BJ (cell line): Measurements from ENCODE around the gene ZMAT1. TPM values are rescaled to one million over a fixed set of nuclear protein-coding genes. Genes with fewer than 3 reads are reported as not detected.

ENCODE experiments used
- CTCF ChIA-PET: fragments of 350-600 bp; formaldehyde crosslinking; extraction: SDS; loops from one replicate; lab custom pipeline; 2021; ENCODE audit warnings: antibody characterized with exemption, inconsistent platforms; lab: Yijun Ruan, JAX
- POLR2A ChIA-PET: fragments of 300-600 bp; sonication (Branson Sonifier 250); formaldehyde crosslinking; extraction: SDS; loops from one replicate; lab custom pipeline; 2021; ENCODE audit warnings: antibody characterized with exemption; lab: Charles Lee
- DNase-seq: peaks from one replicate; pipeline ENCODE4 v3.0.0-alpha.2; 2011; ENCODE audit warnings: low read depth
- H3K27me3 ChIP-seq: 2 replicates; pipeline ENCODE4 v1.6.0; 2011; ENCODE audit warnings: low read length; ENCODE audit not compliant: control insufficient read depth, insufficient read depth
- H3K36me3 ChIP-seq: 2 replicates; pipeline ENCODE4 v1.5.1; 2011; ENCODE audit warnings: low read length; ENCODE audit not compliant: control insufficient read depth, insufficient read depth
- H3K4me3 ChIP-seq: 2 replicates; pipeline ENCODE4 v1.5.1; 2011; ENCODE audit warnings: low read depth, mild to moderate bottlenecking, control low read depth, low read length
- polyA plus RNA-seq: library from polyadenylated mRNA; depleted of rRNA; stranded (reverse); fragments of >200 nt; gene quantifications from 2 replicates; pipeline ENCODE4 v1.2.3, GENCODE V29; 2011; rRNA removed
- small RNA-seq: library from RNA; depleted of rRNA; stranded (forward); fragments of <200 nt; gene quantifications from one replicate; pipeline ENCODE3, GENCODE V24; 2012; ENCODE audit warnings: low replicate concordance, low read depth; ENCODE audit not compliant: insufficient read length
- TF ChIP-seq, protein P1 (sequence below): IDR thresholded peaks from 2 replicates; pipeline ENCODE4 v1.5.1; 2011; ENCODE audit warnings: low read depth, mild to moderate bottlenecking, control low read depth, inconsistent platforms, low read length, moderate library complexity; ENCODE audit not compliant: insufficient read depth

The ZMAT1 gene
- polyA plus RNA-seq, 1 experiment: 0.99 TPM

DNA sequence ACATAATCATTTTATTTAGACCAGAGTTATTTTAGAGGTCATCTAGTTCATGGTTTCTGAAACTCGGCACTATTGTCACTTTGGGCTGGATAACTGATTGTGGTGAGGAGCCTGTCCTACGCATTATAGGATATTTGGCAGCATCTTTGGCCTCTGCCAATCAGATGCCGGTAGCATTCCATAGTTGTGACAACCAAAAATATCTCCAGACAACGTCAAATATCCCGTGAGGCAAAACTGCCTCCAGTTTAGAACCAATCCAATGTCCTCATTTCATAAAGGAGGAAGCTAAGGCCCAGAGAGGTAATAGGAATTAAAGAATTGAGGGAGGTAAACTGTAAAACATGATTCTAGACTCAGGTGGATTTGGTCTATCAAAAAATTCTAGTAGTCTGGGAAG lies 6.1 kb downstream of the ZMAT1 start:
- ChIA-PET POLR2A (no interaction called here), CTCF (no interaction called here)
- H3K27me3 ChIP-seq: no peaks in the 10 kb centered on the region
- TF ChIP-seq, protein P1, sequence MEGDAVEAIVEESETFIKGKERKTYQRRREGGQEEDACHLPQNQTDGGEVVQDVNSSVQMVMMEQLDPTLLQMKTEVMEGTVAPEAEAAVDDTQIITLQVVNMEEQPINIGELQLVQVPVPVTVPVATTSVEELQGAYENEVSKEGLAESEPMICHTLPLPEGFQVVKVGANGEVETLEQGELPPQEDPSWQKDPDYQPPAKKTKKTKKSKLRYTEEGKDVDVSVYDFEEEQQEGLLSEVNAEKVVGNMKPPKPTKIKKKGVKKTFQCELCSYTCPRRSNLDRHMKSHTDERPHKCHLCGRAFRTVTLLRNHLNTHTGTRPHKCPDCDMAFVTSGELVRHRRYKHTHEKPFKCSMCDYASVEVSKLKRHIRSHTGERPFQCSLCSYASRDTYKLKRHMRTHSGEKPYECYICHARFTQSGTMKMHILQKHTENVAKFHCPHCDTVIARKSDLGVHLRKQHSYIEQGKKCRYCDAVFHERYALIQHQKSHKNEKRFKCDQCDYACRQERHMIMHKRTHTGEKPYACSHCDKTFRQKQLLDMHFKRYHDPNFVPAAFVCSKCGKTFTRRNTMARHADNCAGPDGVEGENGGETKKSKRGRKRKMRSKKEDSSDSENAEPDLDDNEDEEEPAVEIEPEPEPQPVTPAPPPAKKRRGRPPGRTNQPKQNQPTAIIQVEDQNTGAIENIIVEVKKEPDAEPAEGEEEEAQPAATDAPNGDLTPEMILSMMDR: no peak
- no peak for DNase-seq
- no peak overlapping the region for H3K4me3 ChIP-seq
- H3K36me3 ChIP-seq: no peaks in the 10 kb centered on the region

DNA sequence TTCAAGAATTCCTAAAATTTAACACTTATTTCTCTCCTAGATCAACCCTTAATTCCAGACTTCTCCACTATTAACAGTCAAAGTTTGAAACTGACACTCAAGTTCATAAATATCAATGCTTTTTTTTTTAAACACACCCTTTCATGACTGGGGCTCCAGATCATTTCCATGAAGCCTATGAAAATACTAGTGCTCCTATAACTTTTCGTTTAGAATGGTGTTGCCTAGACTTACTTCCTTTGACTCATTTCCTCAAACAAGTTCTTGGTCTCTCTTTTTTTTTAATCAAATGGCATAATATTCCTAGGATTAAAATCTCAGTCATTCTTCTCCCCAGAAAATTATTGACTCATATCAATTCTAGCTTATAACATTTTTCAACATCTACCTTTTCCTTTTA lies 13.1 kb downstream of the ZMAT1 start:
- CTCF ChIA-PET: no interaction called here
- POLR2A ChIA-PET: no interaction called here

DNA sequence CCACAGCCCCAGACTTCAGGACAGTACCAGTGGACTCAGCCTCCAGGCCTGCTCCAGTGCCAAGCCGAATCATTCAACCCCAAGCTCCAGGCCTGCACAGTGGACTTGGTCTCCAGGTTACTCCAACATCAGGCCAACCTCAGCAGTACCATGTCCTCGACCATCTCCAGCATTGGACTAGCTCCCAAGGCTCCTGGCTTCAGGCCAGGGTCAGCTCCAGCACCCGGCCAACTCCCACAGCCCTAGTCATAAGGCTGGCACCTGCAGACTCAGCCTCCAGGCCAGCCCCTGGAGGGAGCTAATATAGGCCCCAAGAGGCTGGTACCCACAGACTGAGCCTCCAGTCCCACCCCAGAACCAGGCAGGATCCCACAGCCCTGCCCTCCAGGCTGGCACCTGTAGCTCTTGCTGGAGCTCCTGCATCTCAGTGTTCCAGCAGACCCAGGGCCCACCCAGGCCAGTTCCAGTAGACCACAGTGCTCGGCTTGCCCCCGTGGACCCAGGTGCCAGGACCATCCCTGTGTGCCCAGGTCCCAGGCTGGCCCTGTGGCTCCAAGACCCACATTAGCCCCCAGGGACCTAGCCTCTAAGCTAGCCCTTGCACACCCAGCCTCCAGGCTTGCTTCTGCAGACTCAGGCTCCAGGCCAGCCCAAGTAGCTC lies 25.6 kb downstream of the ZMAT1 start:
- no peaks in the 10 kb centered on the region for H3K36me3 ChIP-seq
- no peak overlapping the region for H3K4me3 ChIP-seq
- CTCF ChIA-PET: no interaction called here
- no peaks in the 10 kb centered on the region for H3K27me3 ChIP-seq
- TF ChIP-seq, protein P1: no peak
- no peak for DNase-seq
- POLR2A ChIA-PET: no interaction called here

More for the DNA sequence above, 13.1 kb downstream of the ZMAT1 start:
- TF ChIP-seq, protein P1: no peak
- Histone ChIP-seq H3K4me3 (no peak overlapping the region), H3K27me3 (no peaks in the 10 kb centered on the region), H3K36me3 (no peaks in the 10 kb centered on the region)
- DNase-seq: no peak

DNA sequence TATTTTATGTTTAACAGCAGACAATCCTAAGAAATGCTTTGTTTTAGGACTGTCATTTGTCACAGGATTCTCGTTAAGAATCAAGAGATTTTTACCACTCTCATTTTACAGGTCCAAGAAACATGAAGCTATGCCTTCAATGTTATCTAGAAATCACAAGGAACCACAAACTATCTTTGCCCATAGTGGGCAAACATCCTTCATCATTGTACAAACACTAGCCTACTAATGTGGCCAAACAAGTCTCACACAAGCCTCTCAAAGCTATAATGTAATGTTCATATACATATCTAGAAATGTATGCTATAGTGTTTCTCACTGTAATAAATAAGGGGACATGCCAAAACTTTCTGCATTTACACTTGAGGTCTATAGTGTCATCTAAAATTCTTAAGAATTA lies 26.8 kb downstream of the ZMAT1 start:
- ChIA-PET POLR2A (no interaction called here), CTCF (no interaction called here)
- no peak for DNase-seq
- Histone ChIP-seq H3K36me3 (no peaks in the 10 kb centered on the region), H3K27me3 (no peaks in the 10 kb centered on the region), H3K4me3 (no peak overlapping the region)
- TF ChIP-seq, protein P1: no peak

Small RNA genes within 50 kb of the gene (small RNA-seq; reads per million reads assigned to genes)
- not detected for gene RNU6-345P

Other genes with a start within 250 kb of the ZMAT1 start
- gene TCEAL2, start 193.7 kb upstream of the ZMAT1 start, polyA plus RNA-seq: not detected in 2 replicates
- not detected in 2 replicates for gene TCEAL6, start 210.5 kb upstream of the ZMAT1 start, polyA plus RNA-seq
- gene BEX5, start 223.9 kb upstream of the ZMAT1 start, polyA plus RNA-seq: not detected in 2 replicates